IPS-NIHi7 (cell line): Measurements from ENCODE around the gene ZMYND19.
"Not testable (repeated sequence)": the region's sequence is repeated elsewhere in the genome, so short reads cannot be mapped to it uniquely, and the experiment has no call there.

ENCODE experiments used
- DNase-seq: peaks from one replicate; pipeline ENCODE4 v3.0.0; 2012; ENCODE audit warnings: mixed read lengths; ENCODE audit errors: extremely low spot score

The ZMYND19 gene

GRCh38 chr9:137590469-137591383, at the start of gene ZMYND19:
Gene ZMYND19, minus strand, starts transcription at chr9:137590512. Its CDS starts 249 bp downstream, at chr9:137590263.
- DNase-seq, result peak; percentile 99

- DNase-seq, result no peak
Observed at GRCh38 chr9:137639303-137640051, 49.2 kb upstream of the ZMYND19 start.

GRCh38 chr9:137638680-137639079, 48.4 kb upstream of the ZMYND19 start:
- DNase-seq, result no peak

GRCh38 chr9:137634016-137634415, 43.7 kb upstream of the ZMYND19 start:
- no peak for DNase-seq

GRCh38 chr9:137632230-137633161, 42.2 kb upstream of the ZMYND19 start:
- DNase-seq, result no peak

GRCh38 chr9:137631345-137632229, 41.3 kb upstream of the ZMYND19 start:
- DNase-seq, result no peak

GRCh38 chr9:137630679-137631078, 40.4 kb upstream of the ZMYND19 start:
- no peak for DNase-seq

- no peak for DNase-seq
Observed at GRCh38 chr9:137630126-137630525, 39.8 kb upstream of the ZMYND19 start.

GRCh38 chr9:137627406-137627805, 37.1 kb upstream of the ZMYND19 start:
- DNase-seq, result not testable (repeated sequence)

GRCh38 chr9:137626464-137626863, 36.2 kb upstream of the ZMYND19 start:
- DNase-seq, result no peak

- DNase-seq, result not testable (repeated sequence)
Observed at GRCh38 chr9:137622211-137622610, 31.9 kb upstream of the ZMYND19 start.

GRCh38 chr9:137621131-137621757, 30.9 kb upstream of the ZMYND19 start:
- no peak for DNase-seq

- no peak for DNase-seq
Observed at GRCh38 chr9:137620581-137620980, 30.3 kb upstream of the ZMYND19 start.

- no peak for DNase-seq
Observed at GRCh38 chr9:137620048-137620405, 29.7 kb upstream of the ZMYND19 start.

- peak; percentile 37 for DNase-seq
Observed at GRCh38 chr9:137619240-137620047, 29.1 kb upstream of the ZMYND19 start.

GRCh38 chr9:137618105-137619067, 28.1 kb upstream of the ZMYND19 start, which contains the start of gene EHMT1:
Gene EHMT1, plus strand, starts transcription at chr9:137619005. Its CDS starts 24 bp downstream, at chr9:137619029.
- peak; percentile 97 for DNase-seq

- DNase-seq, result no peak
Observed at GRCh38 chr9:137615387-137615871, 25.1 kb upstream of the ZMYND19 start.
